ENCODE results near the gene FAM78A. TPM values are rescaled to one million over a fixed set of nuclear protein-coding genes. Genes with fewer than 3 reads are reported as not detected.
"Not testable (repeated sequence)": the region's sequence is repeated elsewhere in the genome, so short reads cannot be mapped to it uniquely, and the experiment has no call there.

Gene FAM78A
- total RNA-seq, 1 donor from 2014 or later = 14.6 TPM

DNA sequence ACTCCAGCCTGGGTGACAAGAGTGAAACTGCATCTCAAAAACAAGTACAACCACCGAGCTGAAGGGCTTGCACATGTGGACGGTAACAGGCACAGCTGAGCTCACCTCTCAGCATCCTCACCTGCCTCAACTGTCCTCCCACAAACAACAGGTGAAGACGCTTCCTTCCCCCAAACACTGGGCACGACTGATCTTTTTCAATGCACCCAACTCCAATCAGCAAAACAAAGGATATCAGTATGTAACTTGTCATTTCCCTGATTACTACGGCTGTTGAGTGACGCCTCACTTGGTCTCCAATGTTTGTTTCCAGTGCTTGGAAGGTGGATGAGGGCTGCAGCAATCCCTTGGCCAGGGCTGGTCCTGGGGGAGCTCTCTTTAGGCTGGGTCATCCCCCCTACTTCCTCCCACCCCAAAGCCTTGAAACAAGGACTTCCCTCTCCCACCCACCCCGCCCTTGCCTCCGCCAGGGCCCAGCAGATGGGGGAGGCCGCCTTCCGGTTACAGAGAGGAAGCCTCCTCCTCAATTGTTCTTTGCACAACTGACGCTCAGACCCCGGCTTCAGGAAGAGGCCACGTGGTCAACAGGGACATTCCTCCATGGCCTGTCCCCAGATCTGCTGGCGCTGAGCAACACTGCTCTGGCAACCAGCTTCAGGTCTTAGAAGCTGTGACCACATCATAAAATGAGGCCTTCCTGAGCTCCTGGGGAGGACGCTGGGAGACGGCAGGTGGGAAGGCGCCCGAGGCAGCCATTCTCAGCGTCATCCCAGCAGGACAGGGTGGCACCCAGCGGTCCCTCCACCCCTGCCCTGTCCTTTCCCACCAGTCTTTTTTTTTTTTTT is 5.9 kb downstream of the FAM78A start:
- H3K4me1 ChIP-seq (ENCODE audit: control insufficient read depth in 3 of 3, insufficient read depth in 3 of 3, low read length in 3 of 3) = peaks cover 77 to 87% (median 82%) of the 10 kb centered on the region in 3 donors
- peak overlapping the region; percentile 70 for H3K27ac ChIP-seq (ENCODE audit: low read depth, low read length)
- H3K9ac ChIP-seq (ENCODE audit: low read depth in 1 of 3, low read length in 3 of 3) = peak overlapping the region in 2 of 3 donors; percentile 24 to 45
- no peaks in the 10 kb centered on the region for H3K27me3 ChIP-seq (ENCODE audit: control insufficient read depth in 3 of 3, insufficient read depth in 3 of 3, low read length in 3 of 3)
- peak overlapping the region in 2 of 3 donors; percentile 48 to 54 for H3K4me3 ChIP-seq (ENCODE audit: low read length in 3 of 3)
- no peaks in the 10 kb centered on the region for H3K9me3 ChIP-seq (ENCODE audit: control insufficient read depth in 3 of 3, low read length in 3 of 3)
- H3K36me3 ChIP-seq (ENCODE audit: control insufficient read depth in 3 of 3, insufficient read depth in 3 of 3, low read length in 3 of 3) = peaks cover 0 to 1% (median 0%) of the 10 kb centered on the region in 3 donors

DNA sequence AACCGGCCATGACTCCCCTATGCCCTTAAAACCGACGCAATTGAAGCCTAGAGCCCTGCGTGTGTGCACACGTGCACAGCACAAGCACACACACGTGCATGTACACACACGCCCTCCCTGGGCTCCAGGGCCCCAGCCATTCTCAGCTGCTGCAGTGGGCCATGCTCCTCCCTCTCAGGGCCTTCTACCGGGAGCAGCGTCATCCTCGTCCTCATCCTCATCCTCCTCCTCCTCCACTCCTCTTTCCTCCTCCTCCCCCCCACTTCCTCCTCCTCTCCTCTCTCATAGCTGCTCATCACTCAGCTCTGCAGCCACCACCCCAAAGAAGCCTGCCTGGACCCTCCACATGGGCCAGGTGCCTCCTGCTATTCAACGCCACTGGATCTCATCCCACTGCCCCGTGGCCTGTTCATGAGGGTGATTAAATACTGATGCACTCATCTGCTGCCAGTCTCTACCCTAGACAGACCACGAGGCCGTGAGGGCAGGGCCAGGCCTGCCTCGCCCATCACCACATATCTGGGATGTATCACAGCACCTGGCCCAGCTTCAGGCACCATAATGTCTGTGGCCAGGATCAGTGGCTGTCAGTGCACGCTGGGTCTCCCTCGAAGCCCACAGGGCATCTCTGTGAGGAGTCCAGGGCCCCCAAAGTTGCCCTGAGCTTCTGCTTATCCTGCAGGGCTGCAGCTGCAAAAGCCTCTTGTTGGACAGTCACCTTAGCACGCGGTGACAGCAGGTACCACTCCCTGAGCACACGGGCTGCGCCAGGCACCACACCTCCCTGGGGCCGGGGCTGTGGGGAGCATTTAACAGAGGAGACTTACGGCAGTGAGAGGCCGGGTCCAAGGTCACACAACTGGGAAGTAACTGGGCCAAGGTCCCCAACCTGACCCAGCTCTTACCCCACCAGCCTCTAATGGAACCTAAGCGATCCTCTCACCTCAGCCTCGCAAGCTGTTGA is 9.8 kb downstream of the FAM78A start:
- Histone ChIP-seq H3K27me3 (ENCODE audit: control insufficient read depth in 3 of 3, insufficient read depth in 3 of 3, low read length in 3 of 3) (no peaks in the 10 kb centered on the region), H3K4me3 (ENCODE audit: low read length in 3 of 3) (no peak overlapping the region), H3K4me1 (ENCODE audit: control insufficient read depth in 3 of 3, insufficient read depth in 3 of 3, low read length in 3 of 3) (peaks cover 51 to 64% (median 57%) of the 10 kb centered on the region in 3 donors), H3K27ac (ENCODE audit: low read depth, low read length) (peak overlapping the region; percentile 47), H3K9ac (ENCODE audit: low read depth in 1 of 3, low read length in 3 of 3) (peak overlapping the region; percentile 23 to 60 (median 33)), H3K36me3 (ENCODE audit: control insufficient read depth in 3 of 3, insufficient read depth in 3 of 3, low read length in 3 of 3) (peaks cover 0 to 5% (median 3%) of the 10 kb centered on the region in 3 donors), H3K9me3 (ENCODE audit: control insufficient read depth in 3 of 3, low read length in 3 of 3) (no peaks in the 10 kb centered on the region)

GRCh38 chr9:131264231-131264630 is 12.1 kb downstream of the FAM78A start:
- H3K27me3 ChIP-seq (ENCODE audit: control insufficient read depth in 3 of 3, insufficient read depth in 3 of 3, low read length in 3 of 3) = no peaks in the 10 kb centered on the region
- H3K4me1 ChIP-seq (ENCODE audit: control insufficient read depth in 3 of 3, insufficient read depth in 3 of 3, low read length in 3 of 3) = peaks cover 32 to 44% (median 37%) of the 10 kb centered on the region in 3 donors
- no peak overlapping the region for H3K4me3 ChIP-seq (ENCODE audit: low read length in 3 of 3)
- H3K27ac ChIP-seq (ENCODE audit: low read depth, low read length) = peak overlapping the region; percentile 60
- H3K36me3 ChIP-seq (ENCODE audit: control insufficient read depth in 3 of 3, insufficient read depth in 3 of 3, low read length in 3 of 3) = peaks cover 20 to 26% (median 21%) of the 10 kb centered on the region in 3 donors
- no peaks in the 10 kb centered on the region for H3K9me3 ChIP-seq (ENCODE audit: control insufficient read depth in 3 of 3, low read length in 3 of 3)
- peak overlapping the region in 1 of 3 donors; percentile 60 for H3K9ac ChIP-seq (ENCODE audit: low read depth in 1 of 3, low read length in 3 of 3)

- H3K4me3 ChIP-seq (ENCODE audit: low read length in 3 of 3) = no peak overlapping the region
- H3K4me1 ChIP-seq (ENCODE audit: control insufficient read depth in 3 of 3, insufficient read depth in 3 of 3, low read length in 3 of 3) = peaks cover 30 to 40% (median 32%) of the 10 kb centered on the region in 3 donors
- H3K9me3 ChIP-seq (ENCODE audit: control insufficient read depth in 3 of 3, low read length in 3 of 3) = no peaks in the 10 kb centered on the region
- peaks cover 22 to 31% (median 24%) of the 10 kb centered on the region in 3 donors for H3K36me3 ChIP-seq (ENCODE audit: control insufficient read depth in 3 of 3, insufficient read depth in 3 of 3, low read length in 3 of 3)
- H3K9ac ChIP-seq (ENCODE audit: low read depth in 1 of 3, low read length in 3 of 3) = peak overlapping the region in 1 of 3 donors; percentile 60
- peak overlapping the region; percentile 60 for H3K27ac ChIP-seq (ENCODE audit: low read depth, low read length)
- H3K27me3 ChIP-seq (ENCODE audit: control insufficient read depth in 3 of 3, insufficient read depth in 3 of 3, low read length in 3 of 3) = no peaks in the 10 kb centered on the region
These were observed 12.6 kb downstream of the FAM78A start for GRCh38 chr9:131263701-131264100.

DNA sequence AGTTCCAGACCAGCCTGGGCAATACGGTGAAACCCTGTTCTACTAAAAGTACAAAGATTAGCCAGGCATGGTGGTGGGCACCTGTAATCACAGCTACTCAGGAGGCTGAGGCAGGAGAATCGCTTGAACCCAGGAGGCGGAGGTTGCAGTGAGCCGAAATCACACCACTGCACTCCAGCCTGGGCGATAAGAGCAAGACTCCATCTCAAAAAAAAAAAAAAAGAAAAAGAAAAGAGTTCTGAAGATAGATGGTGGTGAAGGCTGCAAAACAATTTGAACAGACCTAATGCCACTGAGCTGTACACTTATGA is 13.3 kb downstream of the FAM78A start:
- not testable (repeated sequence) for H3K27ac ChIP-seq (ENCODE audit: low read depth, low read length); H3K9ac ChIP-seq (ENCODE audit: low read depth in 1 of 3, low read length in 3 of 3); H3K4me3 ChIP-seq (ENCODE audit: low read length in 3 of 3); H3K27me3 ChIP-seq (ENCODE audit: control insufficient read depth in 3 of 3, insufficient read depth in 3 of 3, low read length in 3 of 3); H3K9me3 ChIP-seq (ENCODE audit: control insufficient read depth in 3 of 3, low read length in 3 of 3)
- Histone ChIP-seq H3K4me1 (ENCODE audit: control insufficient read depth in 3 of 3, insufficient read depth in 3 of 3, low read length in 3 of 3) (peaks cover 28 to 41% (median 36%) of the 10 kb centered on the region in 3 donors), H3K36me3 (ENCODE audit: control insufficient read depth in 3 of 3, insufficient read depth in 3 of 3, low read length in 3 of 3) (peaks cover 22 to 32% (median 26%) of the 10 kb centered on the region in 3 donors)

DNA sequence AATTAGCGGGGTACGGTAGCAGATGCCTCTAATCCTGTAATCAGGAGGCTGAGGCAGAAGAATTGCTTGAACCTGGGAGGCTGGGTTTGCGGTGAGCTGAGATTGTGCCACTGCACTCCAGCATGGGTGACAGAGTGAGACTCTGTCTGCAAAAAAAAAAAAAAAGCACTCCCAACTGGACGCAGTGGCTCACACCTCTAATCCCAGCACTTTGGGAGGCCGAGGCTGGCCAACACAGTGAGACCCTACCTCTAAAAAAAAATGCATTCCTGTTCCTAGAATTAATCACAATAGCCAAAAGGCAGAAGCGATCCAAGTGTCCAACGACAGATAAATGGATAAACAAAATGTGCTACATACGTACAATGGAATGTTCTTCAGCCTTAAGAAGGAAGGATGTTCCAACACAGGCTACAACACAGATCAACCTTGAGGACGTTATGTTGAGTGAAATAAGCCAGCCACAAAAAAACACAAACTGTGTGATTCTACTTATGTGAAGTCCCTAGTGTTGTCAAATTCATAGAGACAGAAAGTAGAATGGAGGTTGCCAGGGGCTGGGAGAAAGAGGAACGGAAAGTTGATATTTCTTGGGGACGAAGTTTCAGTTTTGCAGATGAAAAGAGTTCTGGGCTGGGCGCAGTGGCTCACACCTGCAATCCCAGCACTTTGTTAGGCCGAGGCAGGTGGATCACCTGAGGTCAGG is 13.8 kb downstream of the FAM78A start:
- H3K27ac ChIP-seq (ENCODE audit: low read depth, low read length) = no peak overlapping the region

DNA sequence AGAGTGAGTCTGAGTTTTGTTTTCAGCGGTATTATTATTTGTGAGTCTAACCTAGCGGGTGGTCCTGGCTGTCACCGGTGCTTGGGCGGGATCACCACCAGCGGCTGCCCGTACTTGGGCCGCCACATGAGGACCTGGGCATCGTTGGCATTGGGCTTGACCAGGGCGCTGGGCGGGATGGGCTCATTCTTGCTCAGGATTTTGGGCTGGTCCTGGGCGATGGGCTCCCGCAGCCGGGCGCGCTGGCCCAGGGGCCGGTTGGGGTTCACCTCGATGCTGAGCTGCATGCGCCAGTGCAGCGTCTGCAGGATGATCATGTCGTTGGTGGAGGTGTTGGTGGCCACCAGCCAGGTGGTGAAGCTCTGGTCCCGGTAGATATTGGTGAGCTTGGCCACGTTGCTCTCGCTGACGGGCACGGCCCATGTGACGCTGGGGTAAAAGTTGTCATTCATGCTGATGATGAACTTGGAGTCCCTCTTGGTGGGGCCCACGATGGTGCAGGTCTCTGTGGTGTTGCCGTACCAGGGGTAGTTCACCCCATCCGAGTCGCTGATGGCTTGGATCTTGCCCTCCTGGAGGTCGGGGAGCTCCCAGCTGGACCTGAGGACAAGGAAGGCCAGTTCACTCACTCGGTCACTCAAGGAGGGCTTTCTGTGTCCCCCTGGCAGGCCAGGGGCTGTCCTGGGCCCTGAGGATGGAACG is 15.4 kb downstream of the FAM78A start:
- no peak overlapping the region for H3K27ac ChIP-seq (ENCODE audit: low read depth, low read length)
- no peak overlapping the region for H3K4me3 ChIP-seq (ENCODE audit: low read length in 3 of 3)
- H3K27me3 ChIP-seq (ENCODE audit: control insufficient read depth in 3 of 3, insufficient read depth in 3 of 3, low read length in 3 of 3) = no peaks in the 10 kb centered on the region
- no peak overlapping the region for H3K9ac ChIP-seq (ENCODE audit: low read depth in 1 of 3, low read length in 3 of 3)
- H3K4me1 ChIP-seq (ENCODE audit: control insufficient read depth in 3 of 3, insufficient read depth in 3 of 3, low read length in 3 of 3) = peaks cover 28 to 39% (median 35%) of the 10 kb centered on the region in 3 donors
- peaks cover 22 to 32% (median 26%) of the 10 kb centered on the region in 3 donors for H3K36me3 ChIP-seq (ENCODE audit: control insufficient read depth in 3 of 3, insufficient read depth in 3 of 3, low read length in 3 of 3)
- H3K9me3 ChIP-seq (ENCODE audit: control insufficient read depth in 3 of 3, low read length in 3 of 3) = no peaks in the 10 kb centered on the region

More for the DNA sequence above, 13.8 kb downstream of the FAM78A start:
- Histone ChIP-seq H3K4me1 (ENCODE audit: control insufficient read depth in 3 of 3, insufficient read depth in 3 of 3, low read length in 3 of 3) (peaks cover 32 to 44% (median 39%) of the 10 kb centered on the region in 3 donors), H3K9ac (ENCODE audit: low read depth in 1 of 3, low read length in 3 of 3) (no peak overlapping the region), H3K9me3 (ENCODE audit: control insufficient read depth in 3 of 3, low read length in 3 of 3) (no peaks in the 10 kb centered on the region), H3K36me3 (ENCODE audit: control insufficient read depth in 3 of 3, insufficient read depth in 3 of 3, low read length in 3 of 3) (peaks cover 22 to 32% (median 26%) of the 10 kb centered on the region in 3 donors), H3K27me3 (ENCODE audit: control insufficient read depth in 3 of 3, insufficient read depth in 3 of 3, low read length in 3 of 3) (no peaks in the 10 kb centered on the region), H3K4me3 (ENCODE audit: low read length in 3 of 3) (no peak overlapping the region)

DNA sequence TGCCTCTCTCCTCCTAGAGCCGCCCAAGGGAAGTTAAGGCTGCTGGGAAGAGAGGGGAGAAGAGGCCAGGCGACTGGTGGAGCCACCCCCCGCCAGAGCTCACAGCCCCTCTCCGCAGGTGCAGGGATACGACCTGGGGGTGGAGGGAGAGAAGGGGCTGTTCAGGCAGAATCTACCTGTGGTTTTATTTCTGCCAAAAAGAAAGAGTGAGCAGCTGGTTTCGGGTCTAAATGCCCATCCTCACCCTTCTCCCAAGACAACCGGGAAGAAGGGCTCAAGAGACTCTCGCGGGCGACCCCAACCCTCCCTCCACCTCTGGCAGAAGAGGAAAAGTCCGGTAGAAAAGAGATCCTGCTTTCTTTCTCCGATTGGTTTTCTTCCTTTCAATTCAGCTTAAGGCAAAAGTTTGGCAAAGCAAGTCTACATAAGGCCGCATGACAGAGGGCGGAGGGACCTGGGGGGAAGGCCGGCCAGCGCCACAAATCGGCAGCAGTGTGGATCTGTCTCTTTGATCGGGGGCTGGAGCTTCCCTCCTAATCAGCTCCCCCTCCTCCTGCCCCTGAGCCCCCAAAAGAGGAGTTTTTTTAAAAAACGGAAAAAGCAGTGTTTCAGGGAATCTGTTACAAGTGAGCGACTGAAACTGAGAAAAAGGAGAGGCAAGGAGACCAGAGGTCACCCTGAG is 16.3 kb downstream of the FAM78A start:
- Histone ChIP-seq H3K4me1 (ENCODE audit: control insufficient read depth in 3 of 3, insufficient read depth in 3 of 3, low read length in 3 of 3) (peaks cover 29 to 42% (median 38%) of the 10 kb centered on the region in 3 donors), H3K27me3 (ENCODE audit: control insufficient read depth in 3 of 3, insufficient read depth in 3 of 3, low read length in 3 of 3) (no peaks in the 10 kb centered on the region), H3K4me3 (ENCODE audit: low read length in 3 of 3) (no peak overlapping the region), H3K36me3 (ENCODE audit: control insufficient read depth in 3 of 3, insufficient read depth in 3 of 3, low read length in 3 of 3) (peaks cover 22 to 32% (median 26%) of the 10 kb centered on the region in 3 donors), H3K9me3 (ENCODE audit: control insufficient read depth in 3 of 3, low read length in 3 of 3) (no peaks in the 10 kb centered on the region), H3K27ac (ENCODE audit: low read depth, low read length) (no peak overlapping the region), H3K9ac (ENCODE audit: low read depth in 1 of 3, low read length in 3 of 3) (no peak overlapping the region)
